Epithelial cell of esophagus (primary cell): ENCODE measurements around the gene NPPB.

ENCODE experiments used
- DNase-seq: peaks from one replicate; pipeline ENCODE4 v3.0.0; 2010; ENCODE audit warnings: low read depth
- H3K4me3 ChIP-seq: 2 replicates; pipeline ENCODE4 v1.5.1; 2011; ENCODE audit warnings: mild to moderate bottlenecking, low read length, control low read depth
- TF ChIP-seq, protein P1 (sequence below): IDR thresholded peaks from 2 replicates; pipeline ENCODE4 v1.5.1; 2011; ENCODE audit warnings: low read depth, mild to moderate bottlenecking, low read length, control low read depth, inconsistent platforms; ENCODE audit not compliant: insufficient read depth; ENCODE audit errors: missing control alignments

The NPPB gene

DNA sequence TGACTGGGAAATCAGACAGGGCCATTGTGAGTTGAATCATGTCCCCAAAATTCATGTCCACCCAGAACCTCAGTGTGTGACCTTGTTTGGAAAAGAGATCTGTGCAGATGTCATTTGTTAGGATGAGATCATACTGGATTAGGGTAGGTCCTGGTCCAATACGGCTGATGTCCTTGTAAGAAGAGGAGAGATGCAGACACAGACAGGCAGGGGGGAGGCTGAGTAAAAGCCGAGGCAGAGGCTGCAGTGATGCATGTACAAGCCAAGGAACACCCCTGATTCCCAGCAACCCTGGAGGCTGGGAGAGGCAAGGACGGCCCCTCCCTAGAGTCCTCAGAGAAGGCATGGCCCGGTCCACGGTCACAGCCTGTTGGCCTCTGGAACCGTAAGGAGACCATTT lies 15.9 kb upstream of the NPPB start:
- no peak for DNase-seq
- H3K4me3 ChIP-seq, result no peak overlapping the region
- TF ChIP-seq, protein P1, sequence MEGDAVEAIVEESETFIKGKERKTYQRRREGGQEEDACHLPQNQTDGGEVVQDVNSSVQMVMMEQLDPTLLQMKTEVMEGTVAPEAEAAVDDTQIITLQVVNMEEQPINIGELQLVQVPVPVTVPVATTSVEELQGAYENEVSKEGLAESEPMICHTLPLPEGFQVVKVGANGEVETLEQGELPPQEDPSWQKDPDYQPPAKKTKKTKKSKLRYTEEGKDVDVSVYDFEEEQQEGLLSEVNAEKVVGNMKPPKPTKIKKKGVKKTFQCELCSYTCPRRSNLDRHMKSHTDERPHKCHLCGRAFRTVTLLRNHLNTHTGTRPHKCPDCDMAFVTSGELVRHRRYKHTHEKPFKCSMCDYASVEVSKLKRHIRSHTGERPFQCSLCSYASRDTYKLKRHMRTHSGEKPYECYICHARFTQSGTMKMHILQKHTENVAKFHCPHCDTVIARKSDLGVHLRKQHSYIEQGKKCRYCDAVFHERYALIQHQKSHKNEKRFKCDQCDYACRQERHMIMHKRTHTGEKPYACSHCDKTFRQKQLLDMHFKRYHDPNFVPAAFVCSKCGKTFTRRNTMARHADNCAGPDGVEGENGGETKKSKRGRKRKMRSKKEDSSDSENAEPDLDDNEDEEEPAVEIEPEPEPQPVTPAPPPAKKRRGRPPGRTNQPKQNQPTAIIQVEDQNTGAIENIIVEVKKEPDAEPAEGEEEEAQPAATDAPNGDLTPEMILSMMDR, result no peak

DNA sequence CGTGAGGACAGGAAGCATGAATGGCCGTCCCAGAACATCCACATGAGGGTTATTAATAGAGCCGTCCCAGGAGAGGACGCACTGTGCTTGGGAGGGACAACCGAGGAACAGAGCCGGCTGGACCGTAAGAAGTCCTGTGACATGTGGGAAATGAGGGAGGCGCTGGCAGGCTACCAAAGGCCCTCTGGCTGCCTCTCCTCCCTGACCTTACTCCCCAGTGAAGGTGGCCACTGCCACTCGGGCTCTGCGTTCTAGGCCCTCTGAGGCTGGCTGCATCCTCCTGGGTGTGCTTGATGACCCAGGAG lies 15.5 kb upstream of the NPPB start:
- TF ChIP-seq, protein P1, result no peak
- DNase-seq, result no peak
- no peak overlapping the region for H3K4me3 ChIP-seq

DNA sequence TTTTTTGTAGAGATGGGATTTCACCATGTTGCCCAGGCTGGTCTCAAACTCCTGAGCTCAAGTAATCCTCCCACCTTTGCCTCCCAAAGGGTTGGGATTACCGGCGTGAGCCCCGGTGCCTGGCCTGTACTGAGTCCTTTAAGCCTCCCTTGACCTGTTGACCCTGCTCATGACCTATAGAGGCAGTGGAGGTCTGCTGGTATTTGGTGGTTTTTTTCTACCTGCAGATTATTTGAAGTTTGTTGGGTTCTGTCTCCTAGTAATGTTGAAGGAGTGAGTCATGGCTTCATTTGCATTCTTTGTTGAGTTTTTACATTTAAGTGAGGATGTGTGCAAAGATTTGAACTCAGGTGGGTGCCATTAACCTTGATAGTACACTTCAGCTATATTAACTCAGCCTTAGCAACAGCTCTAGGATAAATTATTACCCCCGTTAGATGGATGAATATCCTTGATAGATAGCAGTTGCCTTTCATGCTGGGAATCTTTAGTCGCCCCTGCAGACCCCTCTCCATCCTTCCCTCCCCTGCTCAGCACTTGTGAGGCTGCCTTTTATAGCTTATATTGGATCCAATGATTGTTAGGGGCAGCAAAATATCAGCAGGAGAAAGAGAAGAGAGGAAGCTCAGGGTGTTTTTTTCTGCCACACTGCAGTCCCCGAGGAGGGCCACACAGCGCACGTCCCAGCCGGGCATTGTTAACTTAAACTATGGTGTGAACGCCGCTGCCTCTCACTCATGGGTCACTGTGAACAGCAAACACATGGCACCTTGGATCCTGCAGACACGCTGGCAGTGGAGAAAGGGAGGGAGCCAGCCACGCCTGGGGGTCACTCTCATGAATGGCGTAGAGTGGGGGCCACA lies 14.9 kb upstream of the NPPB start:
- no peak overlapping the region for H3K4me3 ChIP-seq
- DNase-seq, result no peak
- TF ChIP-seq, protein P1, result no peak

DNA sequence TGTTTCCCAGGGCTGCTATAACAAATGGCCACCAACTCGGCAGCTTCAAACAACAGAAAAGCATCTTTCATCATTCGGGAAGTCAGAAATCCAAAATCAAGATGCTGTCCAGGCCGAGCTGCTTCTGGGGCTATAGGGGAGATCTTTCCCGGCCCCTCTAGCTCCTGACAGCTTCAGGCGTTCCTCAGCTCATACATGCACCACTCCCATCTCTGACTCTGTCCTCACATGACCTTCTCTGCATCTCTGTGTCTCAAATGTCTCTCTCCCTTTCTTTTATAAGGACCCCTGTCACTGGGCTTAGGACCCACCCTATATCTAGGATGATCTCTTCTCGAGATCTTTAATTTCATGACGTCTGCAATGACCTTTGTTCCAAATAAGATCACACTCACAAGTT lies 13.8 kb upstream of the NPPB start:
- TF ChIP-seq, protein P1, result no peak

DNA sequence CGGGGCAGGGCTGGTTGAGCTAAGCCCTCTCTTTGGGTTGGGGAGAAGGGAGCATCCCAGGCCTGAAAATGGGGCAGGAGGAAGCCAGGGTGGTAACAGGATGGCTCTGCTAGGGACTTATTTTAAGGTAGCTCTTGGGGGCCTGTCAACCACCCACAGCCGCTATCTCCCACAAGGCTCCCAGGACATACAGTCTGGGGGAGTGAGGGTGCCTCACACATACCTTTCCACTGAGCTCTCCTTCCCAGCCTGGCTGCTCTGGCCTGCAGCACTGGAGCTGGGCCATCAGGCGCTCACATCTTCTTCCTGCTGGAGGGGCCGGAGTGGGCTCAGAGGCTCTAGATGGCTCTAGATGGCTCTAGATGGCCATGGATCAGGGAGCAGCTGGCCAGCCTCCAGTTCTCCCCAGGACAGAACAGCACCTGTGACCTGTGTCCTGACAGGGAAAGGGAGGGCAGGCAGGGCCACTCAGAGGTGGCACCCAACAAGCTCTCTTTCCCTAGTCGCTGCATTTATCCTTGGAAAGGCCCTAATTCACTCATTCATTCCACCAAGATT lies 11.0 kb upstream of the NPPB start:
- TF ChIP-seq, protein P1, result no peak
- H3K4me3 ChIP-seq, result no peak overlapping the region
- no peak for DNase-seq

More for the DNA sequence above, 13.8 kb upstream of the NPPB start:
- no peak for DNase-seq
- H3K4me3 ChIP-seq, result no peak overlapping the region

DNA sequence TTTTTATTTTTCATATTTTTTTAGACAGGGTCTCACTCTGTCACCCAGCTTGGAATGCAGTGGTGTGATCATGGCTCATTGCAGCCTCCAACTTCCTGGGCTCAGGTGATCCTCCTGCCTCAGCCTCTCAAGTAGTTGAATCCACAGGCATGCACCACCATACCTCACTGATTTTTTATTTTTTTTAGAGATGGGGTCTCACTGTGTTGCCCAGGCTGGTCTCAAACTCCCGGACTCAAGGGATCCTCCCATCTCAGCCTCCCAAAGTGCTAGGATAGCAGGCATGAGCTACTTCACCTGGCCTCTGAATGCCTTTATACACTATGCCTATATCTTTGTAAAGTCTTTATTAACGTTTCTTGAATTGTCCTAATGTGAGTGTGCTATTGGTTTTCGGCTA lies 10.4 kb upstream of the NPPB start:
- no peak overlapping the region for H3K4me3 ChIP-seq
- no peak for DNase-seq
- TF ChIP-seq, protein P1, result no peak
